ENCODE results near the gene ADGRL1.

Gene ADGRL1

DNA sequence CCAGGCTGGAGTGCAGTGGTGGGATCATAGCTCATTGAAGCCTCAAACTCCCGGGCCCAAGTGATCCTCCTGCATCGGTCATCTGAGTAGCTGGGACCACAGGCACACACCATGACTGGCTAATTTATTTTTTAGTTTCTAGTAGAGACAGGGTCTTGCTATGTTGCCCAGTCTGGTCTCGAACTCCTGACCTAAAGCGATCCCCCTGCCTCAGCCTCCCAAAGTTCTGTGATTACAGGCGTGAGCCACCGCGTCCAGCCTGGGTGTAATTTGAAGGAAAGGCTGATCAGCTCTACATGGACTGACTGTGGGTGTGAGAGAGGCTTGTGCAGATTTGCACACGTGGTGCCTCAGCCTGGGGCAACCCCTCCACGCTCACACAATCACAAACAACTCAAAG lies 31.1 kb downstream of the ADGRL1 start (continued):
- TF ChIP-seq TOX (CRISPR knock-in tag; IDR thresholded peaks at IDR 0.05; ENCODE audit: borderline replicate concordance) = no peak
- no peak for TF ChIP-seq ARNTL (CRISPR knock-in tag; IDR thresholded peaks at IDR 0.05; ENCODE audit: borderline replicate concordance, low read depth)

DNA sequence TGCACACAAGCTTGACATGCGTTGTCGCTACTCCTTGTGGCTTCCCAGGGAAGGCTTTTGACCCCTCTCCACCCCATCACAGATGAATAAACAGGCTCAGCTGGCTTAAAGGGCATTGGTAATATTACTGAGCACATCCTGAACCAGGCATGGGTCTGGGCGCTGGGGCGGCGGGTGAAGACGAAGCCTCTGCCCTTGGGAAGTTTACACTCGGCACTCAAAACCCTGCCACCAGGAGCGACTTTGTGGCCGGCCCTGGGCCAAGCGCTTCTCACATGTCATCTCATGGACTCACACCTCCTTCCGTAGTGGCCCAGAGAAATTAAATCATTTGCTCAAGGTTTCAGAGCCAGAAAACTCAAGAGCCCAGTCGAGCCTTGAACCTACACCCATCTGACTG lies 37.0 kb downstream of the ADGRL1 start:
- ATAC-seq = no peak
- TF ChIP-seq CSDC2 (CRISPR knock-in tag; IDR thresholded peaks at IDR 0.05) = no peak

DNA sequence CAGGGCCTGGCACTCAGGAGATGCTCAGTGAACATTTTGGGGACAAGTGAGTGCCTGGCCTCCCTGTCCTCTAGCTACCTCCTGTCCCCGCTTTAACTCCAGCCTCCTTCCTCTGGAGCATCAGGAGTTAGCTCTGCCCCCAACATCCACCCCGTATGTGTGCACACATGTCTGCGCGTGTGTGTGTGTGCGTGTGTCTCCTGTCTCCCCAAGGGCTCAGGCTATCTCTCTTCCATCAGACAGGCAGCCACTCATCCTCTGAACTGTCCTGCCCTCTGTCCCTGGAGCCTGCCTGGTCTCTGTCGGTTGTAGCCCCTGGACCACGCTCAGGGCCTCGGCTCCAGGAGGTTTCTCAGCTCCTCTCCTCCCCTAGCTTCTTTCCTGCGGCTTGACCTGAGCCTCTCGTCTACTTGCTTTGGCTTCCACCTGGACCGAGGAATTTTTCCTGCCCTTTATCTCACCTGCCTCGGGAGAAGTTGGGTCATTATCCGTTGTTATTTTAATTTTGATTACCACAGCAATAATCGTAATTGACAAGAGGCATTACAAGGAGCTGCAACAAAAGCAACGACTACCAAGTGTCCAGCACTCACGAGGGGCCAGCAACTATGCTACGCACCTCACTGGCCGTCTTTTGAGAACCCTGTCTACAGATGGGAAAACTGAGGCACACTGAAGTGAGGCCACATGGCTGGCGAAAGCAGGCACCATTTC lies 37.6 kb downstream of the ADGRL1 start:
- no peak for ATAC-seq

DNA sequence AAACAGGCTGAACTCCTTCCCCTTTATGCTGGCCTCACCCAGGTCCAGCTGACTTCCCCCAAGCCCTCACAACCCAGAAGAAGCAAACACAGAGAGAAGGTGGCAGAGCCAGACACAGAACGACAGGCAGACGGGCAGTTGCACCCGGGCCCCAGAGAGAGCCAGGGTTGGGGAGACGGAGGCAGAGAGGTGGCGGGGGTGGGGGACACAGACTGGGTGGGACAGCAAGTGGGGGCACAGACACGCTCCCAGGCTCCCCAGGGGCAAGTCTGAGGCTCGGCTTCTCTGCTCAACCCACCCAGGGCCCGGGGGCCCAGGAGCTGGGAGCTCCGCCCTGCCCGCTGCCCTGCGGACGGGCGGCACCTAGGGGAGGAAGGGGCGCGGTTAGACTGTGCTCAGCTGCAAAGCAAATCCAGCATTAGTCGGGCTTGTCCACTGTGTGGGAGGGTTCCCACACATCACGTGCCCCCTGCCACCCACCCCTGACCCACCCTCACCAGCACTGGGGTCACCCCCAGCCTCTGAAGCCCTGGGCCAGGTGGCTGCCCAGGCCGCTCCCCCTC lies 38.3 kb downstream of the ADGRL1 start:
- TF ChIP-seq ZFP30 (CRISPR knock-in tag; IDR thresholded peaks at IDR 0.05) = no peak
- no peak for TF ChIP-seq ZNF565 (CRISPR knock-in tag; conservative IDR thresholded peaks at IDR 0.05; ENCODE audit: low read depth)
- TF ChIP-seq, protein P1, sequence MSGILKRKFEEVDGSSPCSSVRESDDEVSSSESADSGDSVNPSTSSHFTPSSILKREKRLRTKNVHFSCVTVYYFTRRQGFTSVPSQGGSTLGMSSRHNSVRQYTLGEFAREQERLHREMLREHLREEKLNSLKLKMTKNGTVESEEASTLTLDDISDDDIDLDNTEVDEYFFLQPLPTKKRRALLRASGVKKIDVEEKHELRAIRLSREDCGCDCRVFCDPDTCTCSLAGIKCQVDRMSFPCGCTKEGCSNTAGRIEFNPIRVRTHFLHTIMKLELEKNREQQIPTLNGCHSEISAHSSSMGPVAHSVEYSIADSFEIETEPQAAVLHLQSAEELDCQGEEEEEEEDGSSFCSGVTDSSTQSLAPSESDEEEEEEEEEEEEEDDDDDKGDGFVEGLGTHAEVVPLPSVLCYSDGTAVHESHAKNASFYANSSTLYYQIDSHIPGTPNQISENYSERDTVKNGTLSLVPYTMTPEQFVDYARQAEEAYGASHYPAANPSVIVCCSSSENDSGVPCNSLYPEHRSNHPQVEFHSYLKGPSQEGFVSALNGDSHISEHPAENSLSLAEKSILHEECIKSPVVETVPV (CRISPR knock-in tag; IDR thresholded peaks at IDR 0.05) = no peak
- TF ChIP-seq, protein P2, sequence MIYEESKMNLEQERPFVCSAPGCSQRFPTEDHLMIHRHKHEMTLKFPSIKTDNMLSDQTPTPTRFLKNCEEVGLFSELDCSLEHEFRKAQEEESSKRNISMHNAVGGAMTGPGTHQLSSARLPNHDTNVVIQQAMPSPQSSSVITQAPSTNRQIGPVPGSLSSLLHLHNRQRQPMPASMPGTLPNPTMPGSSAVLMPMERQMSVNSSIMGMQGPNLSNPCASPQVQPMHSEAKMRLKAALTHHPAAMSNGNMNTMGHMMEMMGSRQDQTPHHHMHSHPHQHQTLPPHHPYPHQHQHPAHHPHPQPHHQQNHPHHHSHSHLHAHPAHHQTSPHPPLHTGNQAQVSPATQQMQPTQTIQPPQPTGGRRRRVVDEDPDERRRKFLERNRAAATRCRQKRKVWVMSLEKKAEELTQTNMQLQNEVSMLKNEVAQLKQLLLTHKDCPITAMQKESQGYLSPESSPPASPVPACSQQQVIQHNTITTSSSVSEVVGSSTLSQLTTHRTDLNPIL (CRISPR knock-in tag; IDR thresholded peaks at IDR 0.05; ENCODE audit: low read depth) = no peak
- TF ChIP-seq, protein P3, sequence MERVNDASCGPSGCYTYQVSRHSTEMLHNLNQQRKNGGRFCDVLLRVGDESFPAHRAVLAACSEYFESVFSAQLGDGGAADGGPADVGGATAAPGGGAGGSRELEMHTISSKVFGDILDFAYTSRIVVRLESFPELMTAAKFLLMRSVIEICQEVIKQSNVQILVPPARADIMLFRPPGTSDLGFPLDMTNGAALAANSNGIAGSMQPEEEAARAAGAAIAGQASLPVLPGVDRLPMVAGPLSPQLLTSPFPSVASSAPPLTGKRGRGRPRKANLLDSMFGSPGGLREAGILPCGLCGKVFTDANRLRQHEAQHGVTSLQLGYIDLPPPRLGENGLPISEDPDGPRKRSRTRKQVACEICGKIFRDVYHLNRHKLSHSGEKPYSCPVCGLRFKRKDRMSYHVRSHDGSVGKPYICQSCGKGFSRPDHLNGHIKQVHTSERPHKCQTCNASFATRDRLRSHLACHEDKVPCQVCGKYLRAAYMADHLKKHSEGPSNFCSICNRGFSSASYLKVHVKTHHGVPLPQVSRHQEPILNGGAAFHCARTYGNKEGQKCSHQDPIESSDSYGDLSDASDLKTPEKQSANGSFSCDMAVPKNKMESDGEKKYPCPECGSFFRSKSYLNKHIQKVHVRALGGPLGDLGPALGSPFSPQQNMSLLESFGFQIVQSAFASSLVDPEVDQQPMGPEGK (CRISPR knock-in tag; IDR thresholded peaks at IDR 0.05; ENCODE audit: borderline replicate concordance) = no peak
- no peak for ATAC-seq

More for the DNA sequence above, 37.6 kb downstream of the ADGRL1 start:
- TF ChIP-seq, protein P4, sequence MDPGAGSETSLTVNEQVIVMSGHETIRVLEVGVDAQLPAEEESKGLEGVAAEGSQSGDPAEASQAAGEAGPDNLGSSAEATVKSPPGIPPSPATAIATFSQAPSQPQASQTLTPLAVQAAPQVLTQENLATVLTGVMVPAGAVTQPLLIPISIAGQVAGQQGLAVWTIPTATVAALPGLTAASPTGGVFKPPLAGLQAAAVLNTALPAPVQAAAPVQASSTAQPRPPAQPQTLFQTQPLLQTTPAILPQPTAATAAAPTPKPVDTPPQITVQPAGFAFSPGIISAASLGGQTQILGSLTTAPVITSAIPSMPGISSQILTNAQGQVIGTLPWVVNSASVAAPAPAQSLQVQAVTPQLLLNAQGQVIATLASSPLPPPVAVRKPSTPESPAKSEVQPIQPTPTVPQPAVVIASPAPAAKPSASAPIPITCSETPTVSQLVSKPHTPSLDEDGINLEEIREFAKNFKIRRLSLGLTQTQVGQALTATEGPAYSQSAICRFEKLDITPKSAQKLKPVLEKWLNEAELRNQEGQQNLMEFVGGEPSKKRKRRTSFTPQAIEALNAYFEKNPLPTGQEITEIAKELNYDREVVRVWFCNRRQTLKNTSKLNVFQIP (CRISPR knock-in tag; IDR thresholded peaks at IDR 0.05; ENCODE audit: borderline replicate concordance, low read depth) = no peak
- TF ChIP-seq RARB (CRISPR knock-in tag; IDR thresholded peaks at IDR 0.05) (no peak), ZNF565 (CRISPR knock-in tag; conservative IDR thresholded peaks at IDR 0.05; ENCODE audit: low read depth) (no peak), ZNF8 (CRISPR knock-in tag; IDR thresholded peaks at IDR 0.05) (no peak)

DNA sequence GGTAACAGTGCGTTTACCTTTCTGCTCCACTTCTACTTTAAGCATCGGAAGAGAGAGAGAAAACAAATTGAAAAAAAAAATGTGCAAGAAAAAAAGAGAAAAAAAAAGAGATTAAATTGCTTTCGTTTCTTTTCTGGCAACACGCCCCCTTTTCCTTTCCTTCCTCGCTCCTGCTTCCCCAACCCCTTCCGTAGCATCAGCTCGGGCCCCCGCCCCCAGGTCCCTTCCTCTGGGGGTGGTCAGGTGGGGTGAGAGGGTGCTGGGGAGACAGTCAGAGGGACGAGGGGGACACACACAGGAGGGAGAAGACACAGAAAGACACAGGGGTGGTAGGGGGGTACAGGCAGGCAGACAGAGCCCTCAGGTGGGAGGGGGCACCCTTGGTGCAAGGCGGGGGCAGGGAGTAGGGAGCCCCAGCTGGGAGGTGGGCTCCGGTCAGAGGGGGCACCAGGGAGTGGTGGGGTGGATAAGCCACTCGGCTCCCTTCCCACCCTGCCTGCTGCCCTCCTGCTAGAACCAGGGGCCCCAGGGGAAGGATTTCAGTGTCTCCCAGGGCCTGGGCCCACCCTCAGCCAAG lies 38.9 kb downstream of the ADGRL1 start:
- no peak for ATAC-seq
- no peak for TF ChIP-seq PPARA (CRISPR knock-in tag; IDR thresholded peaks at IDR 0.05; ENCODE audit: borderline replicate concordance)
- no peak for TF ChIP-seq ZFP30 (CRISPR knock-in tag; IDR thresholded peaks at IDR 0.05)
- TF ChIP-seq, protein P5, sequence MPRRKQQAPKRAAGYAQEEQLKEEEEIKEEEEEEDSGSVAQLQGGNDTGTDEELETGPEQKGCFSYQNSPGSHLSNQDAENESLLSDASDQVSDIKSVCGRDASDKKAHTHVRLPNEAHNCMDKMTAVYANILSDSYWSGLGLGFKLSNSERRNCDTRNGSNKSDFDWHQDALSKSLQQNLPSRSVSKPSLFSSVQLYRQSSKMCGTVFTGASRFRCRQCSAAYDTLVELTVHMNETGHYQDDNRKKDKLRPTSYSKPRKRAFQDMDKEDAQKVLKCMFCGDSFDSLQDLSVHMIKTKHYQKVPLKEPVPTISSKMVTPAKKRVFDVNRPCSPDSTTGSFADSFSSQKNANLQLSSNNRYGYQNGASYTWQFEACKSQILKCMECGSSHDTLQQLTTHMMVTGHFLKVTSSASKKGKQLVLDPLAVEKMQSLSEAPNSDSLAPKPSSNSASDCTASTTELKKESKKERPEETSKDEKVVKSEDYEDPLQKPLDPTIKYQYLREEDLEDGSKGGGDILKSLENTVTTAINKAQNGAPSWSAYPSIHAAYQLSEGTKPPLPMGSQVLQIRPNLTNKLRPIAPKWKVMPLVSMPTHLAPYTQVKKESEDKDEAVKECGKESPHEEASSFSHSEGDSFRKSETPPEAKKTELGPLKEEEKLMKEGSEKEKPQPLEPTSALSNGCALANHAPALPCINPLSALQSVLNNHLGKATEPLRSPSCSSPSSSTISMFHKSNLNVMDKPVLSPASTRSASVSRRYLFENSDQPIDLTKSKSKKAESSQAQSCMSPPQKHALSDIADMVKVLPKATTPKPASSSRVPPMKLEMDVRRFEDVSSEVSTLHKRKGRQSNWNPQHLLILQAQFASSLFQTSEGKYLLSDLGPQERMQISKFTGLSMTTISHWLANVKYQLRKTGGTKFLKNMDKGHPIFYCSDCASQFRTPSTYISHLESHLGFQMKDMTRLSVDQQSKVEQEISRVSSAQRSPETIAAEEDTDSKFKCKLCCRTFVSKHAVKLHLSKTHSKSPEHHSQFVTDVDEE (CRISPR knock-in tag; IDR thresholded peaks at IDR 0.05) = no peak
- no peak for TF ChIP-seq BACH2 (CRISPR knock-in tag; IDR thresholded peaks at IDR 0.05; ENCODE audit: borderline replicate concordance)
- no peak for TF ChIP-seq ZNF70 (CRISPR knock-in tag; IDR thresholded peaks at IDR 0.05)
- no peak for TF ChIP-seq RARB (CRISPR knock-in tag; IDR thresholded peaks at IDR 0.05)
- TF ChIP-seq ZNF8 (CRISPR knock-in tag; IDR thresholded peaks at IDR 0.05) = no peak
- TF ChIP-seq ARNTL (CRISPR knock-in tag; IDR thresholded peaks at IDR 0.05; ENCODE audit: borderline replicate concordance, low read depth) = no peak
- TF ChIP-seq, protein P3 (CRISPR knock-in tag; IDR thresholded peaks at IDR 0.05; ENCODE audit: borderline replicate concordance) = no peak
- TF ChIP-seq, protein P4 (CRISPR knock-in tag; IDR thresholded peaks at IDR 0.05; ENCODE audit: borderline replicate concordance, low read depth) = no peak
- TF ChIP-seq GLIS3 (CRISPR knock-in tag; IDR thresholded peaks at IDR 0.05) = no peak
- no peak for TF ChIP-seq OSR1 (CRISPR knock-in tag; IDR thresholded peaks at IDR 0.05)
- TF ChIP-seq CSDC2 (CRISPR knock-in tag; IDR thresholded peaks at IDR 0.05) = no peak
- TF ChIP-seq ISL1 (CRISPR knock-in tag; IDR thresholded peaks at IDR 0.05) = no peak
